Left ventricle myocardium inferior (tissue), 1 donor: ENCODE measurements around the gene DMKN. TPM values are rescaled to one million over a fixed set of nuclear protein-coding genes. Genes with fewer than 3 reads are reported as not detected.
A peak's percentile ranks its signal among the peaks of the same experiment; 100 is the strongest.

Experiments
- DNase-seq: peaks from one replicate; pipeline ENCODE4 v3.0.0-alpha.2; 2020
- H3K27ac ChIP-seq: fragments of 200-600 bp; replicated peaks from 2 replicates; pipeline ENCODE4 v1.8.0; 2021
- H3K27me3 ChIP-seq: fragments of 200-600 bp; 2 replicates; pipeline ENCODE4 v1.8.0; 2021; ENCODE audit warnings: low read depth
- H3K36me3 ChIP-seq: fragments of 200-600 bp; 2 replicates; pipeline ENCODE4 v1.8.0; 2021
- H3K4me1 ChIP-seq: fragments of 200-600 bp; 2 replicates; pipeline ENCODE4 v1.8.0; 2021
- H3K4me3 ChIP-seq: fragments of 200-600 bp; 2 replicates; pipeline ENCODE4 v1.8.0; 2021; ENCODE audit warnings: mild to moderate bottlenecking, moderate library complexity
- H3K9me3 ChIP-seq: fragments of 200-600 bp; replicated peaks from 2 replicates; pipeline ENCODE4 v1.8.0; 2021
- intact Hi-C: fragments of 100-400 bp; cut with micrococcal nuclease; formaldehyde crosslinking; loops from one replicate; pipeline ENCODE4 v1.11.0; 2022
- total RNA-seq: library from RNA; stranded (reverse); fragmentation: NEBNext Ultra II Directional; extraction: Animal tissue kit (Norgen Biotek cat#: 25700); gene quantifications from one replicate; pipeline ENCODE4 v1.2.1, GENCODE V29; 2021
- TF ChIP-seq, protein P1 (sequence below): fragments of 200-600 bp; IDR thresholded peaks from 2 replicates; pipeline ENCODE4 v1.8.0; 2021; ENCODE audit warnings: antibody characterized with exemption, mild to moderate bottlenecking, borderline replicate concordance
- donor health status: DM: no; HTN: yes; CAD: no; lungs with severe emphysema.

DMKN gene
- total RNA-seq, 1 donor from 2014 or later, result 7.9 TPM

DNA sequence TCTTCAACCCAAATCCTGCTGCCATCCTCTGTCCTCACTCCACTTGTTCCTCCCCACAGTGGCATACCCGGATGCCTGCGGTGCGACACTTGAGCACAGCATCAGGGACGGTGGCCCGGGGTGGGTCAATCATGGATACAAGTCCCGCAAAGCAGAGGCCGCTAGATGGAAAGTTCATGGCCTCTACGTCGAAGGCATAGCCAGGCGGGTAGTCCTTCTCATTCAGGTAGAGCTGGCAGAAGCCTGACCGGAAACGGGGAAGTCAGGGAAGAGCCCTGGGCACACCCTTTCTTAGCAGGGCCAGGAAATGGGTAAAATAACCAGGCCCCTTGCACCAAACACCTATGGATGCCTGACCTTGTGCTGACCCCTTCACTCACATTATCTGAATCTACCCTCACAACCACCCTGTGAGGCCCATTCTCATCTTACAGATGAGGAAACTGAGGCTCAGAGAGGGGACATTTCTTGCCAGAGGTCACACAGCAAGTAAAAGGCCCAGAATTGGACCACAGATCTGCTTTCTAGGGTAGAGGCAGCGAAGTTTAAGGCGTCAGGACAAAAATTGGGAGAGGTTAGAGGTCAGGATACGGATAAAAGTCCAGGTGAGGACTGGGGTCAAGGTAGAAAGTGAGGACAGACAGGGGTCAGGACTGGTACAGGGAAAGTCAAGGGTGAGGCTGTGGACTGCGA is 43.5 kb upstream of the DMKN start:
- Histone ChIP-seq H3K27ac (no peak overlapping the region), H3K4me1 (peaks cover 13% of the 10 kb centered on the region), H3K9me3 (no peaks in the 10 kb centered on the region), H3K27me3 (peaks cover 73% of the 10 kb centered on the region), H3K36me3 (no peaks in the 10 kb centered on the region), H3K4me3 (peak overlapping the region; percentile 56)
- intact Hi-C loops, result no loop called here
- DNase-seq, result no peak
- TF ChIP-seq, protein P1, sequence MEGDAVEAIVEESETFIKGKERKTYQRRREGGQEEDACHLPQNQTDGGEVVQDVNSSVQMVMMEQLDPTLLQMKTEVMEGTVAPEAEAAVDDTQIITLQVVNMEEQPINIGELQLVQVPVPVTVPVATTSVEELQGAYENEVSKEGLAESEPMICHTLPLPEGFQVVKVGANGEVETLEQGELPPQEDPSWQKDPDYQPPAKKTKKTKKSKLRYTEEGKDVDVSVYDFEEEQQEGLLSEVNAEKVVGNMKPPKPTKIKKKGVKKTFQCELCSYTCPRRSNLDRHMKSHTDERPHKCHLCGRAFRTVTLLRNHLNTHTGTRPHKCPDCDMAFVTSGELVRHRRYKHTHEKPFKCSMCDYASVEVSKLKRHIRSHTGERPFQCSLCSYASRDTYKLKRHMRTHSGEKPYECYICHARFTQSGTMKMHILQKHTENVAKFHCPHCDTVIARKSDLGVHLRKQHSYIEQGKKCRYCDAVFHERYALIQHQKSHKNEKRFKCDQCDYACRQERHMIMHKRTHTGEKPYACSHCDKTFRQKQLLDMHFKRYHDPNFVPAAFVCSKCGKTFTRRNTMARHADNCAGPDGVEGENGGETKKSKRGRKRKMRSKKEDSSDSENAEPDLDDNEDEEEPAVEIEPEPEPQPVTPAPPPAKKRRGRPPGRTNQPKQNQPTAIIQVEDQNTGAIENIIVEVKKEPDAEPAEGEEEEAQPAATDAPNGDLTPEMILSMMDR, result no peak

DNA sequence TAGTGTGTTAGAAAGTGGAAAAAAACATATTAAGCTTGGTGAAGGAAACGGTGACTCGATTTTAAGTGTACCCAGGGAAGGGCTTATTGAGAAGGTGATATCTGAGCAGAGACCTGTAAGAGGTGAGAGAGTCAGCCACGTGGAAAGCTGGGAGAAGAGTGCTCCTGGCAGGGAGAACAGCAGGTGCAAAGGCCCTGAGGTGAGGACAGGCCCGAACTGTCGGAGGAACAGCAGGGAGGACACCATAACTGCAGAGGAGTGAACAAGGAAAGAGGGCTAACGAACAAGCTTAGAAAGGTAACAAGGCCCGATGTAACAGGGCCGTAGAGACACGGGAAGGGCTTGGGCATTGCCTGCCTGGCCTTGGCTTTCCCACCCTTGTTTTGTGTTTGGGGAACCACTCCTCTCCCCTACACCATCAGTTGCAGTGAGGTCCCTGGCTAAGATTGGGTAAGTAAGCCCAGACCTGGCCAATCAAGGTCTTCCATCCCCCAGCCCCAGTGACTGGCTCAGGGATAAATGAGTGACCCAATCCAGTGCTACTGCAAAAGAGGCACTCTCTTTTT is 42.7 kb upstream of the DMKN start:
- intact Hi-C loops, result no loop called here
- peaks cover 64% of the 10 kb centered on the region for H3K27me3 ChIP-seq
- no peaks in the 10 kb centered on the region for H3K9me3 ChIP-seq
- H3K4me3 ChIP-seq, result no peak overlapping the region
- H3K27ac ChIP-seq, result no peak overlapping the region
- no peaks in the 10 kb centered on the region for H3K36me3 ChIP-seq
- TF ChIP-seq, protein P1, result no peak
- peaks cover 13% of the 10 kb centered on the region for H3K4me1 ChIP-seq
- no peak for DNase-seq

DNA sequence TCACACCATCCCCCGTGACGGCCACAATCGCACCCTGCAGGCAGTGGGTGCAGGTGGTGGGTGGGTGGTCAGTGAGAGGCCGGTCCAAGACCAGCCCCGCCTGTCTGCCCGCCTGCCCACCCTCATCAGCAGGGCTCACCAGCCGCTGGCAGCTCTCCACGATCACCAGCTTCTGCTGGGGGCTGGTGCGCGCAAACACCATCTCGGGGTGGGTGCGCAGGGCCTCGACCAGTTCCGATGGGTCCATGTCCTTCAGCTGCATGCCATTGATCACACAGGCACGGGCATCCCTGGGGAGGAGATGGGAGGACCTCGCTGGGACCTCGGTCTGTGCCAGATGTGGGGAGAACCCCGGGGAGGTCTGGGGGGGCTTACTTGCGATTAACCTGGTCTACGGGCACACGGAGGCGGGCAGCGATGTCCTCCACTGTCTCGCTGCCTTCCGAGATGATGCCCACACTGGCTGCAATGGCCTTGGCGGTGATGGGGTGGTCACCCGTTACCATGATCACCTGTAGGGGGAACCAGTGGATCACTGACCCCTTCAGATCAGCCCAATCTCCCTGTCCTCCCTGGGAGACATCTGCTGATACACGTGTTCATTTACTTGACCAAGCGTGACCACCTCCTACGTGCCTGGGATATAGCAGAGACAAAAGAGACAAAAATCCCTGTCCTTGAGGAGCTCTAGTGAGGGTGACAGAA is 42.0 kb upstream of the DMKN start:
- Histone ChIP-seq H3K4me3 (no peak overlapping the region), H3K4me1 (peaks cover 13% of the 10 kb centered on the region), H3K27ac (no peak overlapping the region), H3K36me3 (no peaks in the 10 kb centered on the region), H3K27me3 (peaks cover 58% of the 10 kb centered on the region), H3K9me3 (no peaks in the 10 kb centered on the region)
- no peak for DNase-seq
- TF ChIP-seq, protein P1, result no peak
- intact Hi-C loops, result no loop called here

DNA sequence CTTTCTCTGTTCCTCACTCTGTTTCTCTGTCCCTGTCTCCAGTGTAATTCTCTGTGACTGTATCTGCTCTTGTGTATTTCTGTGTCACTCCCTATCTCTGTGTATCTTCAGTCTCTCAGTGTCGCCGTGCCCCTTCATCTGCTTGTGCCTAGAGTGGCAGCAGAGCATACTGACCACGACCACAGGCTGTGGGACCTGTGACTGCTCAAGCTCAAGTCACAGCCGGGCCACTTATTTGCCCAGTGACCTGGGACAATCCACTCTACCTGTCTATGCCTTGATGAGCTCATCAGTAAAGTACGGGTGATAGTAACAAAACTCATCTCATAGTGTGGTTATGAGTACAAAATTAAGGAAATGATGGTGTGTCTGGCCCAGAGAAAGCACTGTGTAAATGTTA is 40.6 kb upstream of the DMKN start:
- Histone ChIP-seq H3K4me1 (peaks cover 13% of the 10 kb centered on the region), H3K27me3 (peaks cover 44% of the 10 kb centered on the region), H3K4me3 (no peak overlapping the region), H3K27ac (no peak overlapping the region), H3K9me3 (no peaks in the 10 kb centered on the region), H3K36me3 (no peaks in the 10 kb centered on the region)
- TF ChIP-seq, protein P1, result no peak
- intact Hi-C loops, result no loop called here
- DNase-seq, result no peak

DNA sequence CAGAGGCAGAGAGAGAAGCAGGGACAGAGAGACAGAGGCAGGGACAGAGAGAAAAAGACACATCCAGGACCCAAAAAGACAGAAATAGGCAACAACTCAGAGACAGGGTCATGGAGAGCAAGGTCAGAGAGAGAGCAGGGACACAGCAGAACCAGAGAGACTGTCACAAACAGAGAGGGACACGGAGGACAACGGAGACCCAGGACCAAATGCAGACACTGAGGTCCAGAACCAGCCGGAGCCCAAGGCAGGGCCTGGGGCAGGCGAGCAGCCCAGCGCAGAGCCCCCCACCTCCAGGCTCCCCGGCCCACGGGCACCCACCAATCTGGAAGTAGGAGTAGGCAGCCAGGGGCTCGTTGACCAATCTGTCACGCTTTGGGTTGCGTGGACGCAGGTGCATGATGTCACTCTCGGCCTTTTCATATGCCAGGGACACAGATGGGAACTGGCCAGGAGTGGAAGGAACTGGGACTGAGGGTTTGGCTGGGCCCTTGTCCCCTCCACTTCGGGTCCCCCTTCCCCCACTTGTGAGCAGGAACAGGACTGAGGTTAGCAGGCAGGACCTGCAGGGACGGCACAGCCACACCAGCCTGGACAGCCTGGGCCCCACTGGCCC is 40.0 kb upstream of the DMKN start:
- H3K9me3 ChIP-seq, result no peaks in the 10 kb centered on the region
- no peak for DNase-seq
- peaks cover 11% of the 10 kb centered on the region for H3K4me1 ChIP-seq
- no peak overlapping the region for H3K4me3 ChIP-seq
- H3K27me3 ChIP-seq, result peaks cover 38% of the 10 kb centered on the region
- no peak overlapping the region for H3K27ac ChIP-seq
- TF ChIP-seq, protein P1, result no peak
- H3K36me3 ChIP-seq, result no peaks in the 10 kb centered on the region
- intact Hi-C loops, result no loop called here
